WERI-Rb-1 (cell line): Measurements from ENCODE around the gene COQ7.

ENCODE experiments used
- DNase-seq: peaks from one replicate; pipeline ENCODE4 v3.0.0-alpha.2; 2020
- H3K27ac ChIP-seq: fragments of 250-450 bp; sonication (Bioruptor Pico); 2 replicates; pipeline ENCODE4 v1.5.1; 2020; ENCODE audit warnings: mild to moderate bottlenecking, moderate library complexity
- H3K27me3 ChIP-seq: fragments of 250-450 bp; sonication (Bioruptor Pico); 2 replicates; pipeline ENCODE4 v1.5.1; 2021; ENCODE audit warnings: mild to moderate bottlenecking, low read depth, moderate library complexity; ENCODE audit not compliant: insufficient read depth, severe bottlenecking
- H3K36me3 ChIP-seq: fragments of 250-450 bp; sonication (Bioruptor Pico); 2 replicates; pipeline ENCODE4 v1.5.1; 2020; ENCODE audit warnings: mild to moderate bottlenecking, moderate library complexity
- H3K4me3 ChIP-seq: 2 replicates; pipeline ENCODE4 v1.5.1; 2011; ENCODE audit warnings: low read depth, mild to moderate bottlenecking, control low read depth, low read length
- H3K9me3 ChIP-seq: fragments of 250-450 bp; sonication (Bioruptor Pico); 2 replicates; pipeline ENCODE4 v1.5.1; 2021; ENCODE audit warnings: mild to moderate bottlenecking, moderate library complexity; ENCODE audit not compliant: severe bottlenecking
- CTCF ChIP-seq: IDR thresholded peaks from 2 replicates; pipeline ENCODE4 v1.5.1; 2011; ENCODE audit warnings: low read depth, mild to moderate bottlenecking, control low read depth, inconsistent platforms, low read length

Gene COQ7

GRCh38 chr16:19066988-19067348, 446 bp upstream of the COQ7 start:
- Histone ChIP-seq H3K36me3 (peaks cover 5% of the 10 kb centered on the region), H3K27me3 (no peaks in the 10 kb centered on the region), H3K27ac (peak overlapping the region; percentile 100), H3K4me3 (no peak overlapping the region), H3K9me3 (no peaks in the 10 kb centered on the region)
- no peak for TF ChIP-seq CTCF
- DNase-seq, result no peak

GRCh38 chr16:19068237-19068815, 912 bp downstream of the COQ7 start:
- H3K36me3 ChIP-seq, result peaks cover 13% of the 10 kb centered on the region
- no peaks in the 10 kb centered on the region for H3K27me3 ChIP-seq
- DNase-seq, result no peak
- no peak for TF ChIP-seq CTCF
- peak overlapping the region; percentile 100 for H3K27ac ChIP-seq
- peak overlapping the region; percentile 94 for H3K4me3 ChIP-seq
- H3K9me3 ChIP-seq, result no peaks in the 10 kb centered on the region

GRCh38 chr16:19071811-19072777, 4.7 kb downstream of the COQ7 start:
- H3K27ac ChIP-seq, result no peak overlapping the region
- no peak overlapping the region for H3K4me3 ChIP-seq
- peak; percentile 89 for TF ChIP-seq CTCF
- peak; percentile 77 for DNase-seq
- H3K27me3 ChIP-seq, result no peaks in the 10 kb centered on the region
- no peaks in the 10 kb centered on the region for H3K9me3 ChIP-seq
- H3K36me3 ChIP-seq, result peaks cover 27% of the 10 kb centered on the region

- no peak overlapping the region for H3K27ac ChIP-seq
- no peak for TF ChIP-seq CTCF
- DNase-seq, result no peak
- H3K36me3 ChIP-seq, result peaks cover 24% of the 10 kb centered on the region
- no peak overlapping the region for H3K4me3 ChIP-seq
- no peaks in the 10 kb centered on the region for H3K27me3 ChIP-seq
- H3K9me3 ChIP-seq, result no peaks in the 10 kb centered on the region
These were observed 5.9 kb downstream of the COQ7 start for GRCh38 chr16:19073344-19073743.

GRCh38 chr16:19073863-19074262, 6.4 kb downstream of the COQ7 start:
- DNase-seq, result no peak
- Histone ChIP-seq H3K9me3 (no peaks in the 10 kb centered on the region), H3K27me3 (no peaks in the 10 kb centered on the region), H3K27ac (no peak overlapping the region), H3K4me3 (no peak overlapping the region), H3K36me3 (peaks cover 24% of the 10 kb centered on the region)
- TF ChIP-seq CTCF, result no peak
